ENCODE measurements around the gene SLC27A3.

DNA sequence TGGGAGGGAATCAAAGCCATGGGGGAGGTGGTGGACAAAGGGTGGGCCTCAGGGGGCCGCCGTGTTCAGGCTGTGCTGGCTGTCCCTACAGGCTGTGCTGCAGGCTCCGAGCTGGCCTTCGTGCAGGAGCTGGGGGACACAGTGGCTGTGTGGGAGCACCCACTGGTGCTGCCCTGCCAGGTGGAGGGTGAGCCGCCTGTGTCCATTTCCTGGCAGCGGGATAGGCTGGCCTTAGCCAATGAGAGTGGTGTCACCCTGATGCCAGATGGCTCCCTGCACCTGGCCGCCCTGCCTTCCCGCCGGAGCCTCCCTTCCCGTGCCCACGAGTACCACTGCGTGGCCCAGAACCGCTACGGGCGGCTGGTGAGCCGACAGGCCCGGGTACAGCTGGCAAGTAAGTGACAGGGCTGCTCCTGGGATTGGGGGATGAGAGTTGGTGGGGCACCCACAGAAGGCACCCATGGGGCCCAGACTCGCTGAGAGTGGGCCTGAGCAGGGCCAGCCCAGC, 20.2 kb downstream of the SLC27A3 start:
- TF ChIP-seq POLR2AphosphoS5 (IDR thresholded peaks at IDR 0.05; ENCODE audit: low read depth, low read length) (no peak), POLR2A (IDR thresholded peaks at IDR 0.05; ENCODE audit: low read depth, low read length) (no peak)

Measured in GM12892 (cell line).